ENCODE measurements around the gene B4GALNT2. TPM values are rescaled to one million over a fixed set of nuclear protein-coding genes. Genes with fewer than 3 reads are reported as not detected.

The B4GALNT2 gene
- total RNA-seq, 2 donors from 2014 or later, result not detected

DNA sequence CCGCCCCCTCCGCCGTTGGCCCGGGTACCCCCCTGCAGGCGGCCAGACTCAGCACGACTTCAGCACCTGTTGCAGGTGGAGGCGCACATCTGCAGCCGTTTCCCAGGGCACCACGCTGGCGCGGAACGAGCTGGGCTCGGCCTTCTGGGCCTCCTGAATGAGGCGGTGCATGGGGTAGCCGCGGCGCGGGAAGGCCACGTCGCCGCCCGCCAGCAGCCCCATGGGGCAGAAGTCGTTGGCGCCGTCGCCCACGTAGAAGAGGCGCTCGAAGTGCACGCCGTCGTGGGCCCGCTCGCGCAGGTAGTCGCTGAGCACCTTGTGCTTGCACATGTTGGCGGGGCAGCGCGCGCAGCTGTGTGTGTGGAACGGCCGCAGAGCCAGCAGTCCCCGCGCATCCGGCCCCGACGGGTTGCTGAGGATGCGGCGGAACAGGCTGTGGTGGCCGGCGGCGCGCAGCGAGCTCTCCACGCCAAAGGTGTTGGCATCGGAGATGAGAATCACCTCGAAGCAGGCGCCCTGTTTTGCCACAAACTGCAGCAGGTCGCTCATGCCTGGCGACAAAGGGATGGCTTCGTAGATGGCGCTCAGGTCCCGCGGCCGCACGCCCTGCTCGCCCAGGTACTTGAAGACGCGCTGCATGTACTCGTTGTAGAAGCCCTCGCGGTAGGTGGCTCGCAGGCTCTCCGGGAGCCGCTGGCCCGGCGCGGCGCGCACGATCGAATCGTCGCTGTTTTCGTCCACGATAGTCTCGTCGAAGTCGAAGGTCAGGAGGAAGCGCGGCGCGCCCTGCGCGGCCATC lies 91.8 kb downstream of the B4GALNT2 start:
- ATAC-seq (replicated peaks in 1 of 2) (peak; percentile 55 to 65), DNase-seq (peak; percentile 61 to 67)
- peak overlapping the region; percentile 72 to 81 for H3K4me3 Mint-ChIP-seq
- peaks cover 37% of the 10 kb centered on the region for H3K27me3 Mint-ChIP-seq (ENCODE audit: low read depth)
- peaks cover 37% of the 10 kb centered on the region for H3K4me1 Mint-ChIP-seq (ENCODE audit: low read depth)
- H3K9me3 Mint-ChIP-seq, result no peaks in the 10 kb centered on the region
- no peak overlapping the region for H3K27ac Mint-ChIP-seq
- H3K36me3 Mint-ChIP-seq (ENCODE audit: insufficient read depth in 2 of 2), result peaks cover 0 to 3% of the 10 kb centered on the region in 2 donors

DNA sequence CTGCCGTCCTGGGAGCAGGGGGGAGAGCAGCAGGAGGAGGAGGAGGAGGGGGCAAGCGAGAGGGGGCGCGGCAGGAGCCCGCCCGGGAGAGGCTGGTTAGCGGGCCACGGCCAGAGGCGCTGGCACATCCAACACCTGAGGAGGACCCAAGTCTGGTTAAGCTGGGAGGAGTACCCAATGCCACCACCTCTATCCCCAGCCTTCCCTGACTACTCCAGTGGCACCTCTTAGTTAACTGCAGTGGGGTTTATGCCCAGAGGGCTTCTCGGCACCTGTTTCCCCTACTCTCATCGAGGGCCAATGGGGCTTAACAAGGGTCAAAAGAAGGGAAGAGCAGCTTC lies 92.4 kb downstream of the B4GALNT2 start:
- Mint-ChIP-seq H3K9me3 (no peaks in the 10 kb centered on the region), H3K27ac (no peak overlapping the region), H3K4me3 (peak overlapping the region; percentile 72 to 81), H3K4me1 (ENCODE audit: low read depth) (peaks cover 36% of the 10 kb centered on the region), H3K27me3 (ENCODE audit: low read depth) (peaks cover 42% of the 10 kb centered on the region), H3K36me3 (ENCODE audit: insufficient read depth in 2 of 2) (peaks cover 0 to 3% of the 10 kb centered on the region in 2 donors)
- no peak for DNase-seq
- no peak for ATAC-seq (replicated peaks in 1 of 2)

DNA sequence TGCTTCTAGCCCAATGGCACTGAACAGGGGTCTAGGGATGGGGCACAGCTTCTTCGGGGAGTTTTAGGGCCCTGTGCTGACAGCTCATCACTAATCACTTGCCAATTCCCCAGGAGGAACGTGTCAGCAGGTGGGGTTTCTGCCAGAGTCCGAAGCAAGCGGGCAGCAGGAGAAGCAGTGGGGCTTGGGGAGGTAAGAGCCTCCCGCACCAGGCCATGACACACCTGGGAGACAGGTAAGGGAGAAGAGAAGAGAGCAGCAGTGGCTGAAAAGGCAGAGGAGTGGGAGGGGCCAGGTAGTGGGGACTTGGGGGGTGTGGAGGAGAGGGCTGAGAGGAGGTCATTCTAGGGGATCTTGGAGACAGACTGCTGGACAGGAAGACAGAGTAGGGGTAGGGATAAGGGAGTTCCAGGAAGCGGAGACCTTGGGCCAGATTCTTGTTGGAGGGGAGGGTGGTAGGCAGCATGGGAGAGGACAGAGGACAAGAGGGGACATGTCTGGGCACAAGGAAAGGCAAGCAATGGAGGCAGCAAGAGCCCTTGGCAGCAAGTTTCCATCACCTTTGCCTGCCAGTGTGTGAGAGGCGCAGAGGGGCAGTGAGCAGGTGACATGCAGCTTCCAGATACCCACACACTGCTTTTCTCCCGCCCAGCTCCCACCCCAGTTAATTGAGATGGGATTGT lies 93.1 kb downstream of the B4GALNT2 start:
- H3K9me3 Mint-ChIP-seq, result no peaks in the 10 kb centered on the region
- no peak overlapping the region for H3K4me3 Mint-ChIP-seq
- H3K4me1 Mint-ChIP-seq (ENCODE audit: low read depth), result peaks cover 36% of the 10 kb centered on the region
- no peak for DNase-seq
- no peak for ATAC-seq (replicated peaks in 1 of 2)
- H3K27me3 Mint-ChIP-seq (ENCODE audit: low read depth), result peaks cover 42% of the 10 kb centered on the region
- H3K27ac Mint-ChIP-seq, result no peak overlapping the region
- no peaks in the 10 kb centered on the region for H3K36me3 Mint-ChIP-seq (ENCODE audit: insufficient read depth in 2 of 2)

Other genes with a start within 250 kb of the B4GALNT2 start
- 10 to 100 TPM; 45.9 to 52.9 TPM for gene ATP5MC1, start 240.0 kb upstream of the B4GALNT2 start, total RNA-seq
- gene UBE2Z, start 224.4 kb upstream of the B4GALNT2 start, total RNA-seq, result 100 to 1,000 TPM; 133 to 191 TPM
- 10 to 100 TPM; 54.7 to 54.8 TPM for gene SNF8, start 187.9 kb upstream of the B4GALNT2 start, total RNA-seq
- not detected for gene GIP, start 164.2 kb upstream of the B4GALNT2 start, total RNA-seq
- under 1 TPM; 0.32 to 0.50 TPM for gene IGF2BP1, start 135.4 kb upstream of the B4GALNT2 start, total RNA-seq
- gene GNGT2, start 77.8 kb downstream of the B4GALNT2 start, total RNA-seq, result 10 to 100 TPM; 24.6 to 27.5 TPM
- gene ABI3, start 77.9 kb downstream of the B4GALNT2 start, total RNA-seq, result 10 to 100 TPM; 27.9 to 32.4 TPM
- gene PHOSPHO1, start 98.0 kb downstream of the B4GALNT2 start, total RNA-seq, result under 1 TPM in 1 of 2 donors, not detected in 1; 0.29 TPM
- 10 to 100 TPM in 1 of 2 donors, 1 to 10 TPM in 1; 8.3 to 13.2 TPM for gene ZNF652, start 229.5 kb downstream of the B4GALNT2 start, total RNA-seq